Measurements from ENCODE around the gene PNMA8B.

Gene PNMA8B

DNA sequence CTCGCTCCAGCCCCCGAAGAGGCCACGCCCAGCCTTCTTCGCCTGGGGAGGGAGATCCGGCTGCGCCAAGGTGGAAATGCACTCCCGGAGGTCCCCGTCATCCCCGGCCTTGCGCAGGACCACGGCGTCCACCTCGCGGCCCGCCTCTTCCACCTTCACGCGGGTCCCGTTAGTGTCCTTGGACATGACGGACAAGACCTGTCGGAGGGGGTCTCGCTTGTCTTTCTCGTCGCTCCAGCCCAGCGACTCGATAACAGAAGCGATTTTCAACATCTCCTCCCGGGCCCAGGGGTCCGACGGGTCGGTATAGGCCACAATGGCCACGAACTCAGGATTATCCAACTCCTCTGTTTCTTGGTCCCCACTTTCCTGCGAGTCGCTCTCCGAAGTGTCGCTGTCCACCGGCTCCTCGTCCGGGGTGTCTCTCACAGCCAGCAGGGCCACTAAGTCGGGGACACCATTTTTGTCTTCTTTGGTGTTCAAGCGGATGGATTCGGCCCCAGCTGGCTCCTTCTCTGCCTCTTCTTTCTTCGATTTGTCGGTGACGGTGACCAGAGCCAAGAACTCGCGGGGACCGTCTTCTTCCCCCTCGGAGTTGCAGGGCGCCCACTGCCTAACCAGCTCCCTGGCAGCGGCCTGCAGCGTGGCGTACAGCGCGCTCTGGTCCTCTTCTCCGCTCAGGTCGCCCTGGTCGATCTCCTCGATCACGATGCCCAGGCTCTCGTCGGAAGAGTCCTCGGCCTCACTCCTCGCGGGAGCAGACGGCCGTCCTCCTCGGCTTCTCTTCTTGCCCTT lies 1.3 kb downstream of the PNMA8B start:
- TF ChIP-seq YY1 (IDR thresholded peaks at IDR 0.05; ENCODE audit: low read depth) (no peak), FOXM1 (IDR thresholded peaks at IDR 0.05; ENCODE audit: borderline replicate concordance, low read depth) (no peak), NFIC (IDR thresholded peaks at IDR 0.05) (no peak), MAX (IDR thresholded peaks at IDR 0.05) (no peak), ZBTB7A (IDR thresholded peaks at IDR 0.05; ENCODE audit: low read depth) (no peak), TEAD4 (IDR thresholded peaks at IDR 0.05) (no peak), EP300 (IDR thresholded peaks at IDR 0.05; ENCODE audit: borderline replicate concordance) (no peak), EGR1 (IDR thresholded peaks at IDR 0.05) (no peak), TCF12 (IDR thresholded peaks at IDR 0.05; ENCODE audit: low read depth) (no peak), CEBPB (IDR thresholded peaks at IDR 0.05) (no peak), RAD21 (IDR thresholded peaks at IDR 0.05; ENCODE audit: low read depth) (no peak), CREB1 (IDR thresholded peaks at IDR 0.05; ENCODE audit: low read depth) (no peak)
- TF ChIP-seq, protein P1, sequence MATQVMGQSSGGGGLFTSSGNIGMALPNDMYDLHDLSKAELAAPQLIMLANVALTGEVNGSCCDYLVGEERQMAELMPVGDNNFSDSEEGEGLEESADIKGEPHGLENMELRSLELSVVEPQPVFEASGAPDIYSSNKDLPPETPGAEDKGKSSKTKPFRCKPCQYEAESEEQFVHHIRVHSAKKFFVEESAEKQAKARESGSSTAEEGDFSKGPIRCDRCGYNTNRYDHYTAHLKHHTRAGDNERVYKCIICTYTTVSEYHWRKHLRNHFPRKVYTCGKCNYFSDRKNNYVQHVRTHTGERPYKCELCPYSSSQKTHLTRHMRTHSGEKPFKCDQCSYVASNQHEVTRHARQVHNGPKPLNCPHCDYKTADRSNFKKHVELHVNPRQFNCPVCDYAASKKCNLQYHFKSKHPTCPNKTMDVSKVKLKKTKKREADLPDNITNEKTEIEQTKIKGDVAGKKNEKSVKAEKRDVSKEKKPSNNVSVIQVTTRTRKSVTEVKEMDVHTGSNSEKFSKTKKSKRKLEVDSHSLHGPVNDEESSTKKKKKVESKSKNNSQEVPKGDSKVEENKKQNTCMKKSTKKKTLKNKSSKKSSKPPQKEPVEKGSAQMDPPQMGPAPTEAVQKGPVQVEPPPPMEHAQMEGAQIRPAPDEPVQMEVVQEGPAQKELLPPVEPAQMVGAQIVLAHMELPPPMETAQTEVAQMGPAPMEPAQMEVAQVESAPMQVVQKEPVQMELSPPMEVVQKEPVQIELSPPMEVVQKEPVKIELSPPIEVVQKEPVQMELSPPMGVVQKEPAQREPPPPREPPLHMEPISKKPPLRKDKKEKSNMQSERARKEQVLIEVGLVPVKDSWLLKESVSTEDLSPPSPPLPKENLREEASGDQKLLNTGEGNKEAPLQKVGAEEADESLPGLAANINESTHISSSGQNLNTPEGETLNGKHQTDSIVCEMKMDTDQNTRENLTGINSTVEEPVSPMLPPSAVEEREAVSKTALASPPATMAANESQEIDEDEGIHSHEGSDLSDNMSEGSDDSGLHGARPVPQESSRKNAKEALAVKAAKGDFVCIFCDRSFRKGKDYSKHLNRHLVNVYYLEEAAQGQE (IDR thresholded peaks at IDR 0.05; ENCODE audit: low read depth) = no peak

DNA sequence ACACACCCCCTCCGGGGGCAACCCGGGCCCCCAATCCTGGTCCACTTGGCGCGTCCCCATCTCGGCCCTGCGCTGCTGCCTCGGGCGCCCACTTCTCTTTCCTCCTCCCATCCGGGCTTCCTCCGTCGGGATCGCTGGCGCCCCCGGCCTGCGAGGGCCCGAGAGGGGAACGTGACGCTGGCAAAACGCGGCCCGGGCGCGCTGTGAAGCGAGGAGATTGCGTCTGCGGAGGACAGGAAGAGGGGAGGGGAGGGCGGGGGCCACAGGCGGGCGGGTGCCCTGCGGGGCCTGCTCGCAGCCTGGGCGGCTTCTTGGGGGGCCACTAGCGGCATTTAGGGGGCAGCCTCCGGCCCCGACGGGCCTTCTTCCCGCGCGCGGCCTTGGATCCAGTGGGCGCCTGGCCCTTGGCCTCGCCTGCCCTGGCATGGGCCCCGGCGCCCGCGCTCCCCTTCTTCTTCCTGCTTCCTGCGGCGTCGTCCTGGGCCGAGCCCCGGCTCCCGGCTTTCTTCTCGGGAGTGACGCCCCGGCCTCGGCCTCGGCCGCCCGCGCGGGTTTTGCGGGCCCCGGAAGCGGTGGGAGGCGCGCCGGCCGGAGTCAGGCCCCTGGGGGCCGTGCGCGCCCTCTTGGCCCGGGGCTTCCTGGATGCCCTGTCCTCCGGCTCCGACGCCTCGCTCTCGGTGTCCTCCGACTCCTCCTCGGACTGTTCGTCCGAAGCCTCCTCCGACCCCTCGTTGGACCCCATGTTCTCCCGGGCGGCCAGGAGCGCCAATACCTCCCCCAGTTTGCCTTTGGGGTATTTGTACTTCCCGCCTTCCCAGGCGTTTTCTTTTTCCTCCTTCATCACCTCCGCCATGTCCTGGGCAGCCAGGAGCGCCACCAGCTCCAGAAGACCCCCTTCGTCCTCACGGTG lies 2.2 kb downstream of the PNMA8B start:
- TF ChIP-seq, protein P1 (IDR thresholded peaks at IDR 0.05; ENCODE audit: low read depth) = no peak
- no peak for TF ChIP-seq FOXM1 (IDR thresholded peaks at IDR 0.05; ENCODE audit: borderline replicate concordance, low read depth)
- TF ChIP-seq TAF1 (IDR thresholded peaks at IDR 0.05; ENCODE audit: low read depth) = no peak
- TF ChIP-seq, protein P2, sequence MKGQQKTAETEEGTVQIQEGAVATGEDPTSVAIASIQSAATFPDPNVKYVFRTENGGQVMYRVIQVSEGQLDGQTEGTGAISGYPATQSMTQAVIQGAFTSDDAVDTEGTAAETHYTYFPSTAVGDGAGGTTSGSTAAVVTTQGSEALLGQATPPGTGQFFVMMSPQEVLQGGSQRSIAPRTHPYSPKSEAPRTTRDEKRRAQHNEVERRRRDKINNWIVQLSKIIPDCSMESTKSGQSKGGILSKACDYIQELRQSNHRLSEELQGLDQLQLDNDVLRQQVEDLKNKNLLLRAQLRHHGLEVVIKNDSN (IDR thresholded peaks at IDR 0.05) = no peak
- no peak for TF ChIP-seq CEBPB (IDR thresholded peaks at IDR 0.05)
- no peak for TF ChIP-seq NFIC (IDR thresholded peaks at IDR 0.05)
- TF ChIP-seq CREB1 (IDR thresholded peaks at IDR 0.05; ENCODE audit: low read depth) = no peak
- TF ChIP-seq EGR1 (IDR thresholded peaks at IDR 0.05) = no peak
- no peak for TF ChIP-seq RAD21 (IDR thresholded peaks at IDR 0.05; ENCODE audit: low read depth)
- TF ChIP-seq YY1 (IDR thresholded peaks at IDR 0.05; ENCODE audit: low read depth) = no peak
- no peak for TF ChIP-seq EP300 (IDR thresholded peaks at IDR 0.05; ENCODE audit: borderline replicate concordance)
- TF ChIP-seq MAX (IDR thresholded peaks at IDR 0.05) = no peak
- no peak for TF ChIP-seq TCF12 (IDR thresholded peaks at IDR 0.05; ENCODE audit: low read depth)
- no peak for TF ChIP-seq TEAD4 (IDR thresholded peaks at IDR 0.05)
- no peak for TF ChIP-seq ZBTB7A (IDR thresholded peaks at IDR 0.05; ENCODE audit: low read depth)

GRCh38 chr19:46492841-46493235 lies 2.8 kb downstream of the PNMA8B start:
- TF ChIP-seq YY1 (IDR thresholded peaks at IDR 0.05; ENCODE audit: low read depth) (no peak), CEBPB (IDR thresholded peaks at IDR 0.05) (no peak), TCF12 (IDR thresholded peaks at IDR 0.05; ENCODE audit: low read depth) (no peak), RAD21 (IDR thresholded peaks at IDR 0.05; ENCODE audit: low read depth) (no peak), TAF1 (IDR thresholded peaks at IDR 0.05; ENCODE audit: low read depth) (no peak), CREB1 (IDR thresholded peaks at IDR 0.05; ENCODE audit: low read depth) (no peak), TEAD4 (IDR thresholded peaks at IDR 0.05) (no peak), EGR1 (IDR thresholded peaks at IDR 0.05) (no peak), EP300 (IDR thresholded peaks at IDR 0.05; ENCODE audit: borderline replicate concordance) (no peak)

DNA sequence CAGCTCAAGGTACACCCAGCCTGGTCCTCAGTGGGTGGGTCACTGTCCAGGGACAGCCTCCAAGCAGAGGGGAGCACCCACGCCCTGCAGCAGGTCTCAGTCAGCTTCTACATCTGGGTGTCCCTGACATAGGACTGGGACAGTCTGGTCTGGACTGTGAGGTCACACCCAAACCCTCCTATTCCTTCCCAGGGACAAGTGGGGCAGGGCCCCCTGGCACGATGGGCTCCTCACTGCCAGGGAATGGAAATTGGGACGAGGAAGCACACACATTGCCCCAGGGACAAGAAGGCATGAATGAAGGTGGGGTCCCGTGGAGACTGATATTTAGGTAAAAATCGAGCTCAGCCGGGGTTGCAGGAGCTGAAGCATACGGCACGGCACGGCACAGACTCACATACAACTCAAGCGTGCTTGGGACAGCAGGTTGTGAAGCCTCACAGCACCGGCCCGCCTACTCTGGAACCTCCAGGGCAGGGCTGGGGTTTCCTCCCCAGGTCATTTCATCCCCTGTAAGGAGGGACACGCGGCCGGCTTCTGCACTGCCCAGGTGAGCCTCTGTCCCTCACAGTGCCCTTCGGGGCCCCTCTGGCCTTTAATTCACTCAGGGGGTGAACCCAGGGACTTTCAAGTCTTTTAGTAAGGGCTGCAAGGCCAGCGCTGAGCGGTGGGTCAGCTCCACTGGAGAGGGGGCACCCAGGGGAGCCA lies 3.5 kb downstream of the PNMA8B start:
- TF ChIP-seq CEBPB (IDR thresholded peaks at IDR 0.05) (no peak), RAD21 (IDR thresholded peaks at IDR 0.05; ENCODE audit: low read depth) (no peak), TCF12 (IDR thresholded peaks at IDR 0.05; ENCODE audit: low read depth) (no peak), NFIC (IDR thresholded peaks at IDR 0.05) (no peak), EGR1 (IDR thresholded peaks at IDR 0.05) (no peak), CREB1 (IDR thresholded peaks at IDR 0.05; ENCODE audit: low read depth) (no peak), ZBTB7A (IDR thresholded peaks at IDR 0.05; ENCODE audit: low read depth) (no peak), MAX (IDR thresholded peaks at IDR 0.05) (no peak)
- TF ChIP-seq, protein P2 (IDR thresholded peaks at IDR 0.05) = no peak

All from Ishikawa (cell line).